Activated gamma-delta T cell treated with Interleukin-2 at 50 U/mL for 16 hours (primary cell): ENCODE data around the gene PEX14.

Experiments used
- DNase-seq: peaks from one replicate; pipeline ENCODE4 v3.0.0-alpha.2; 2020

The PEX14 gene

GRCh38 chr1:10623686-10624145 is 149.0 kb downstream of the PEX14 start:
- DNase-seq: no peak

DNA sequence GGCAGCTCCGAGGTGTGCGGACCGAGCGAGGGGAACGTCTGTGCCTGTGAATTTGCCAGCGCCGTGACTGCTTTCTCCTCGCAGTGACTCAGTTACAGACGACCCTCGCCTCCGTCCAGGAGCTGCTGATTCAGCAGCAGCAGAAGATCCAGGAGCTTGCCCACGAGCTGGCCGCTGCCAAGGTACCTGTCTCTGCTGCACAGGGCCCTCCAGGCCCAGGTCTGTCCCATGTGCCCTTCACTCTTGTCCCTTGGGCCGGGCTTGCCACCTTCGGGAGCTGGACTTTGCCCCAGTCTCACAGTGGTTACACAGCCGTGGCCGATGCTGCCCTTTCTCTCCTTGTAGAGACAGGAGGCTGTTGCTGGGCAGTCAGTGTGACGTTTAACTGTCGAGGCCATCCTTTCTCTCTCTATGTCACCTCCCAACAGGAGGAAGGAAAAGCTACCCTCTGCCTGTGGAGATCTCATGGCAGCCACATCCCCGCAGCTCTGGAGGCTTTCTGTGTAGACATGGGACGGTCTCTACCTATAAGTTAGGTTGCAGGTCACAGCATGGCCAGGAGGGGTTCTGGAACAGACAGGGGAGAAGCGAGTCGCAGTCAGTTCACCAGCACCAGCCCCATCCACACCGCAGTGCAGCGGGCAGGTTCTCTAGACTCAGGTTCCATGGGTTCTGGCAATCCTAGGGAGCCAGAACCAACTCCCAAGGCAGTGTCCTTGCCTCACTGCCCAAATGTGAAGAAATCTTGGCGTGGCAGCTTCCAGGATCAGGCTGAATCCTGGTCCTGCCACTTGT is 149.7 kb downstream of the PEX14 start:
- DNase-seq: no peak

DNA sequence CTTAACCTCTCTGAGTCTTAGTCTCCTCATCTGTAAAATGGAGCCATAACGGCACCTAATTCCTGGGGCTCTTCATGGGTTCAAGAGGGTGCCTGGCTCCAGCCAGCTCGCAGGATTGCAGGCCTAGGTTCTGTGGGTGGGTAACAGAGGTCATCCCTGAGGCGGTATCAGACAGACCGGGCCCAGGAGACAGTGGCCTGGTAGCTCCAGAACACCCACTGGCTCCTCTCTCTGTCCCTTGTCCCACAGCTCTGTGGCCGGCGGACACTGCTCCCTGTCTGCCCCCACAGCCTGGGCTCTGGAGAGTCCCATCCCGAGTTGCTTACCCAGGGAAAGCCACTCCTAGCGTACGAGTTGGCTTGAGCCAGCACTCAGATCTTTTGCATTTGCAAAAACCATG is 150.3 kb downstream of the PEX14 start:
- no peak for DNase-seq

- DNase-seq: no peak
Measured at GRCh38 chr1:10625554-10625953, 150.8 kb downstream of the PEX14 start.

GRCh38 chr1:10626131-10626731 is 151.5 kb downstream of the PEX14 start:
- no peak for DNase-seq

- DNase-seq: no peak
Measured at GRCh38 chr1:10626791-10627410, 152.2 kb downstream of the PEX14 start.

GRCh38 chr1:10628685-10629084 is 153.9 kb downstream of the PEX14 start:
- DNase-seq: no peak

GRCh38 chr1:10629091-10629815 is 154.5 kb downstream of the PEX14 start:
- DNase-seq: no peak

DNA sequence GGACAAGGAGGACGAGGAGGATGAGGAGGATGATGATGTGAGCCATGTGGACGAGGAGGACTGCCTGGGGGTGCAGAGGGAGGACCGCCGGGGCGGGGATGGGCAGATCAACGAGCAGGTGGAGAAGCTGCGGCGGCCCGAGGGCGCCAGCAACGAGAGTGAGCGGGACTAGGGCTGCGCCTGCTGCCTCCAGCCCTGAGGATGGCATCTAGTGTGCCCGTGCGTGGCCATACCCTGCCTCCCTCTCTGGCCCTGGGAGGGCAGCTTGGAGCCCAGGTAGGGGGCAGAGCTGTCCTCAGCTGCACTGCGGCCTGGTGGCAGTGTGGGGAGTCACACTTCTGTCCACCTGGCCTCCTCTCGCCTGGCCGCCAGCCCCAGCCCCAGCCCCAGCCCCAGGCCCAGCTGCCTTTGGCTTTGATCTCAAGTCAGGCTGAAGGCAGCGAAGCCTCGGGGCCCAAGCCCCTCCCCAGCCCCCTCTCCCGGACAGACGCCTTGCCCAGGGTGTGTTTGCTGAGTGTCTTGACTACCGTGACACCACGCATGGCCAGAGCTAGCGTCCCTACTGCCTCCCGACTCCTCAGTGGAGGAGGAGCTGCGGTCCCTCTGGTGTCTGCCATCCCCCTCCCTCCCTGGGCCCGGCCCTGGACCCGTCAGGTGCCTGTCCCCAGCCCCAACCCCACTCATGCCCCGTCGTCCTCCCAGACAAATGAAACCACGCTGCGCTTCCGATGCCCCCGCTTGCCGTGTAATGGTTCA is 155.2 kb downstream of the PEX14 start:
- DNase-seq: no peak

DNA sequence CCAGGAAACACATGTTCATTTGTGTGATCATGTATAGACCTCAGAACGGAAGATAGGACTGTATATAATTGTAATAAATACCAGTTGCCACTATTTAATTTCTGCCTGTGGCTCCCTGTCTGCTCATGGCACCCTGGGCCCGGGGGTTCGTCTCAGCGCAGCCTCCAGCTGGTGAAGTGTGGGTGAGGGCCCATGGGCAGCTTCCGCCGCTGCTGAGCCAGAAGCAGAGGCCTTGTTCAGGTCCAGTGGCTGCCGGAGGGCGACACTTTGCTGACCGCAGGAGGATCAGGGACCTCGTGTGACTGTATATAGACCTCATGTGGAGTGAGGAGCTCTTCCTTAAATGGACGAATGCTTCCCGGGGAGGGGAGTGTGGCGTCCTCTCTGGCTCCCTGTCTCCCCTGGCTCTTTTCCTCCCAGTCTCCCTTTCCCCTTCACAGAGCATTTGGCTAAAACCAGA is 155.9 kb downstream of the PEX14 start:
- DNase-seq: no peak

- DNase-seq: no peak
Measured at GRCh38 chr1:10631121-10631810, 156.5 kb downstream of the PEX14 start.

- no peak for DNase-seq
Measured at GRCh38 chr1:10631811-10632593, 157.3 kb downstream of the PEX14 start.

DNA sequence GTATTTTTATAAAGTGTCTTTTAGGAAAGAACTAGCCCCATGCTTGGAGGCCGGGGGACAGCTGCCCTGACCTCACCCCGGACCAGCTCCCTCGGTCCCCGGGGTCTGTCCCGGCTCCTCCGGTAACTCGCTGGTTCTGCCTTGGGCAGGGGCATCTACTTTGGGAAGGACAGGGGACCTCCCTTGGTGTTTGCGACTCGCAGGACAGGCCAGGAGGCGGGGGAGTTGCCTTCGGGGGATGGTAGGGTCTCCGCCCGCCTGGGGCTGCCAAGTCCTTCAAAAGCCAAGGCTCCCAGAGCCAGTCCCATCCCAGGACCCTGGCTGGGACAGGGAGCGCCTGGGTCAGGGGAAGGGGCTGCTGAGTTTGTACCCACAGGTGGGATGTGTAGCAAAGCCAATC is 157.9 kb downstream of the PEX14 start:
- no peak for DNase-seq

GRCh38 chr1:10633416-10633815 is 158.7 kb downstream of the PEX14 start:
- no peak for DNase-seq

DNA sequence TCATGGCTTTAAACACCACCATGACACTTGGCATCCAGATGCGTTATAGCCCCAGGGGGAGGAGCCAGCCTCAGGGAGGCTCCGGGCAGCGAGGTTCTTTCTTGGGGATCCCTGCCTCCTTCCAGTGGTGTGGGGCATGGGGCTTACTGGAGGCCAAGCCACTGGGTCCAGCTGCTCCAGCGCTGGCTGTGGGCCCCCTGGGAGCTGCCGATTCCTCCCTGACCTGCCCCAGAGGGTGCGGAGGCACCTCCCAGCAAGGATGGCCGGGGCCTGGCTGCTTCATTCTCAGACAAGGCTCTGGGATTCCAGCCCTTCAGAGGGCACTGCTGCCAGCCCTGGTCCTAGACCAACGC is 159.3 kb downstream of the PEX14 start:
- DNase-seq: no peak

- DNase-seq: no peak
Measured at GRCh38 chr1:10634428-10635084, 159.8 kb downstream of the PEX14 start.

DNA sequence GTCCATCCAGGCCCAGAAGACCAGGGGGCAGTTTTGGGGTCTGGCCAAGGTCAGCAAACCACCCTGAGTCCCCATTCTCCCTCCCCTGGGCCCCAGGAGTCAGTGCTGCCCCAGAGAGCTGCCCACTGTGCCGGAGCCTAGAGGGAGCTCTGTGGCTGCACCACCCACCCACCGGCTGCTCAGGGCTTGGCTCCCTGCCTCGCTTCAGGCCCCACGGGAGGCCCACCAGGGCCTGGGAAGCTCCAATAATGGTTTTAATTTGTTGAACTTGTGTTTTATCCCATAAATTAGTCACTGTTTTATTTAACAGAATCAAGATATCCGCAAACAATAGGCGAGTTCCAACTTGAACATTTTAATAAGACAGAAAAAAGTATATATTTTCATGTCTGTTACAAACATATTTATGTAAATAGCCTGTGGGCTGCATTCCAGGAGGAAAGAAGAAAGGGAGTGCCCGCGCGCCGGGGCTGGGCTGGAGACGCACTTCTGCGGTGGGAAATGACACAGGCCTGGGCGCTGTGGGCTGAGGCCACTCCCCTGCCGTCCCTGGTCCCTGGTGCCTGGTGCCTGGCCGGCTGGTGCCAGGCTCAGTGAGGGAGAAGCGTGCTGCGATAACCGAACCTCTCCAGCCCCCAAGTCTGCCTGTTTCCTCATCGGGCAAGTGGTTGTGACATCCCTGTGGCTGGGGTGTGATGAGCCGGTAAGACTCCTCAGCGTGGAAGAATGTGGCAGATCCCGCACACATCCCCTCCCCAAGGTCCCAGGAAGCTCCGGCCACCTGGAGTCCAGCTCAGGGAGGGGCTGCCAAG is 160.5 kb downstream of the PEX14 start:
- DNase-seq: no peak

DNA sequence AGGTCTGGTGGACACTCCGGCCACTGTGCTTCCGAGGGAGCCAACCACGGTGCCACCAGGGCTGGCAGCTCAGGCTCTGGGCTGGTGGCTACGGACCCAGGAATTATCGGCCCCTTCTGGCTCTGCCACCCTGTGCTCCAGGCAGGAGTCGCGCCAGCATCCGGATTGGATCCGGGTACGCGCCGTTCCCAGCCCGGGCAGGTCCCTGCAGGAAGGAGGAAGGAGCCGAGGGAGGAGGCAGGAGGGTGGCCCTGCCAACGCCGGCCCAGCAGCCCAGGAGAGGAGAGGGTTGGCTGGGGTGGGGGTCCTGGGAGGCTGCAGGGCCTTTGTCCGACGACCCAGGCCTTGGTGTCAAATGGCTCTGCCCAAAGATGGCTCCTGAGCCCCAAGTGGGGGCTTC is 161.2 kb downstream of the PEX14 start:
- no peak for DNase-seq

GRCh38 chr1:10637400-10637799 is 162.7 kb downstream of the PEX14 start:
- DNase-seq: no peak
